Measurements from ENCODE around the gene SPATA45. TPM values are rescaled to one million over a fixed set of nuclear protein-coding genes. Genes with fewer than 3 reads are reported as not detected.

Gene SPATA45
- total and polyA plus RNA-seq, 2 of the 13 experiments (the other 11 are each of a cell fraction or from before 2014, with no cell fraction given) = 0.17 to 0.64 TPM

DNA sequence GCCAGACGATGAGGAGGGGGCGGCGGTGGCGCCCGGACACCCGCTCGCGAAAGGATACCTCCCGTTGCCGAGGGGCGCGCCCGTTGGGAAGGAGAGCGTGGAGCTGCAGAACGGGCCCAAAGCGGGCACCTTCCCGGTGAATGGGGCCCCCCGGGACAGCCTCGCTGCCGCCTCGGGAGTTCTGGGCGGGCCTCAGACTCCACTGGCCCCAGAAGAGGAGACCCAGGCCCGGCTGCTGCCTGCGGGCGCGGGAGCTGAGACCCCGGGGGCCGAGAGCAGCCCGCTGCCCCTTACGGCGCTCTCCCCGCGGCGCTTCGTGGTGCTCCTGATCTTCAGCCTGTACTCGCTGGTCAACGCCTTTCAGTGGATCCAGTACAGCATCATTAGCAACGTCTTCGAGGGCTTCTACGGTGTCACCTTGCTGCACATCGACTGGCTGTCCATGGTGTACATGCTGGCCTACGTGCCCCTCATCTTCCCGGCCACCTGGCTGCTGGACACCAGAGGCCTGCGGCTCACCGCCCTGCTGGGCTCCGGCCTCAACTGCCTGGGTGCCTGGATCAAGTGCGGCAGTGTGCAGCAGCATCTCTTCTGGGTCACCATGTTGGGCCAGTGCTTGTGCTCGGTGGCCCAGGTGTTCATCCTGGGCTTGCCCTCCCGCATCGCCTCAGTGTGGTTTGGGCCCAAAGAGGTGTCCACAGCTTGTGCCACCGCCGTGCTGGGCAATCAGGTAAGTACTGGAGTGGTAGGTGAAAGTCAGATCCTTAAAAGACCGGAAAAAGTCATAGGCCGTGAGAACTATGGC lies 11.2 kb upstream of the SPATA45 start:
- ChIA-PET POLR2A (interaction anchor here (1.0 to 7.2 kb wide), 20 partner anchors 9 to 250 kb away, joined by 3 to 80 read pairs (median 7); partner anchors contain the start of genes ATF3, NSL1, SPATA45 and TATDN3), CTCF (ENCODE audit: low intra/inter-chr PET ratio, low total read pairs) (no interaction called here)
- intact Hi-C loops (cut with micrococcal nuclease; ENCODE audit: unreplicated experiment) (no loop called here), in situ Hi-C loops (cut with HindIII; ENCODE audit: extremely low pct_ligation_motif_present, low pct_unique_long_range_greater_than_20kb) (loop anchor here (5.0 kb wide), 1 partner anchor 41 kb away; no protein-coding TSS in a partner anchor)
- Histone ChIP-seq H3K27me3 (ENCODE audit: control insufficient read depth in 1 of 2, insufficient read depth in 2 of 2, low read length in 2 of 2) (no peaks in the 10 kb centered on the region; a peak in 1 of 5 replicates), H2AFZ (ENCODE audit: low read length) (no peak overlapping the region), H3K9me3 (ENCODE audit: low read length) (no peaks in the 10 kb centered on the region), H3K79me2 (ENCODE audit: insufficient read depth, low read length) (peaks cover 55% of the 10 kb centered on the region), H3K9ac (ENCODE audit: insufficient read depth, low read depth, low read length) (peak overlapping the region; percentile 80), H3K4me3 (replicated peaks in 1 of 3; ENCODE audit: insufficient read depth in 1 of 3, low read depth in 2 of 3, low read length in 3 of 3) (peak overlapping the region; percentile 74 to 93 (median 90)), H3K4me2 (ENCODE audit: low read depth, low read length) (peak overlapping the region; percentile 75), H3K27ac (ENCODE audit: extremely low read length, insufficient read depth, low read length) (peak overlapping the region; percentile 96), H3K4me1 (ENCODE audit: insufficient read depth, low read length) (peaks cover 68% of the 10 kb centered on the region), H4K20me1 (ENCODE audit: insufficient read depth, low read length) (peaks cover 12% of the 10 kb centered on the region), H3K36me3 (replicated peaks in 1 of 2; ENCODE audit: control insufficient read depth in 1 of 2, insufficient read depth in 2 of 2, low read length in 2 of 2) (0 out of 5 replicates have a peak, but pooled peaks cover 0 to under 1% of the 10 kb centered on the region in 2 experiments)
- BruUV-seq (replicated peaks) = TSS peak; percentile 57
- ATAC-seq (peak; percentile 46), DNase-seq (ENCODE audit: low spot score) (peak; percentile 18), FAIRE-seq (peak; percentile 30)
- WGBS (ENCODE audit: low lambda C conversion rate) = under 1% methylated on average over 23 of the region's 54 CpGs
- TF ChIP-seq CENPT (CRISPR knock-in tag; IDR thresholded peaks at IDR 0.05; ENCODE audit: low read depth) = no peak; the same call in 1 of the 2 replicates
- TF ChIP-seq, protein P1, sequence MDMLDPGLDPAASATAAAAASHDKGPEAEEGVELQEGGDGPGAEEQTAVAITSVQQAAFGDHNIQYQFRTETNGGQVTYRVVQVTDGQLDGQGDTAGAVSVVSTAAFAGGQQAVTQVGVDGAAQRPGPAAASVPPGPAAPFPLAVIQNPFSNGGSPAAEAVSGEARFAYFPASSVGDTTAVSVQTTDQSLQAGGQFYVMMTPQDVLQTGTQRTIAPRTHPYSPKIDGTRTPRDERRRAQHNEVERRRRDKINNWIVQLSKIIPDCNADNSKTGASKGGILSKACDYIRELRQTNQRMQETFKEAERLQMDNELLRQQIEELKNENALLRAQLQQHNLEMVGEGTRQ (IDR thresholded peaks at IDR 0.05; ENCODE audit: low read depth, low read length) = no peak
- TF ChIP-seq, protein P1 (CRISPR knock-in tag; IDR thresholded peaks at IDR 0.05; ENCODE audit: borderline replicate concordance) = no peak
- no peak for TF ChIP-seq ZNF383 (CRISPR knock-in tag; IDR thresholded peaks at IDR 0.05; ENCODE audit: borderline replicate concordance)
- no peak for TF ChIP-seq NFKBIZ (CRISPR knock-in tag; IDR thresholded peaks at IDR 0.05)
- TF ChIP-seq CREM (IDR thresholded peaks at IDR 0.05) = no peak
- no peak for TF ChIP-seq CREM (CRISPR knock-in tag; IDR thresholded peaks at IDR 0.05)
- no peak for TF ChIP-seq DRAP1 (CRISPR knock-in tag; IDR thresholded peaks at IDR 0.05)
- TF ChIP-seq ZSCAN21 (CRISPR knock-in tag; IDR thresholded peaks at IDR 0.05; ENCODE audit: borderline replicate concordance) = peak; percentile 91
- 0 out of 2 replicates have a peak, but pooled peaks have one; percentile 27 for TF ChIP-seq ZNF234 (CRISPR knock-in tag; conservative IDR thresholded peaks at IDR 0.05)
- no peak for TF ChIP-seq MIER2 (CRISPR knock-in tag; IDR thresholded peaks at IDR 0.05)
- TF ChIP-seq ZFP36 (IDR thresholded peaks at IDR 0.05; ENCODE audit: borderline replicate concordance, low read depth, low read length, partially characterized antibody) = no peak
- no peak for TF ChIP-seq ZNF263 (CRISPR knock-in tag; IDR thresholded peaks at IDR 0.05)
- TF ChIP-seq ZNF501 (CRISPR knock-in tag; IDR thresholded peaks at IDR 0.05) = 0 out of 2 replicates have a peak, but pooled peaks have one; percentile 11
- TF ChIP-seq ZNF367 (CRISPR knock-in tag; IDR thresholded peaks at IDR 0.05; ENCODE audit: borderline replicate concordance) = no peak
- TF ChIP-seq ZNF512 (CRISPR knock-in tag; IDR thresholded peaks at IDR 0.05) = no peak
- no peak for TF ChIP-seq ZNF260 (CRISPR knock-in tag; IDR thresholded peaks at IDR 0.05; ENCODE audit: borderline replicate concordance, low read depth)
- TF ChIP-seq ZBTB34 (CRISPR knock-in tag; IDR thresholded peaks at IDR 0.05) = no peak
- no peak for TF ChIP-seq HMG20B (CRISPR knock-in tag; conservative IDR thresholded peaks at IDR 0.05)

Measured in HepG2 (cell line).